ACC112 (cell line): ENCODE measurements around the gene CYS1.
A peak's percentile ranks its signal among the peaks of the same experiment; 100 is the strongest.

Experiments
- H2AFZ ChIP-seq: fragments of 200-600 bp; sonication (generic); one replicate; pipeline ENCODE4 v1.6.0; 2017; ENCODE audit warnings: antibody characterized with exemption, low read length; ENCODE audit not compliant: unreplicated experiment
- H3K27ac ChIP-seq: fragments of 200-600 bp; sonication (generic); 2 replicates; pipeline ENCODE4 v1.5.1; 2014; ENCODE audit warnings: low read depth, mild to moderate bottlenecking, antibody characterized with exemption, low read length, moderate library complexity
- H3K27me3 ChIP-seq: fragments of 200-600 bp; sonication (generic); 2 replicates; pipeline ENCODE4 v1.6.1; 2014; ENCODE audit warnings: mild to moderate bottlenecking, antibody characterized with exemption, low read length, moderate library complexity, mixed read lengths; ENCODE audit not compliant: insufficient read depth
- H3K36me3 ChIP-seq: fragments of 200-600 bp; sonication (generic); 2 replicates; pipeline ENCODE4 v1.6.1; 2016; ENCODE audit warnings: mild to moderate bottlenecking, antibody characterized with exemption, low read length, moderate library complexity, mixed read lengths; ENCODE audit not compliant: insufficient read depth
- H3K4me1 ChIP-seq: fragments of 200-600 bp; sonication (generic); one replicate; pipeline ENCODE4 v1.6.1; 2016; ENCODE audit warnings: low read length, mixed read lengths; ENCODE audit not compliant: insufficient read depth, unreplicated experiment, control insufficient read depth
- H3K4me3 ChIP-seq: fragments of 200-600 bp; sonication (generic); 2 replicates; pipeline ENCODE4 v1.5.1; 2014; ENCODE audit warnings: mild to moderate bottlenecking, low read depth, low read length
- H3K79me2 ChIP-seq: fragments of 200-600 bp; sonication (generic); one replicate; pipeline ENCODE4 v1.6.0; 2016; ENCODE audit warnings: low read length; ENCODE audit not compliant: control insufficient read depth, unreplicated experiment, insufficient read depth

The CYS1 gene

GRCh38 chr2:10079870-10080535, at the start of gene CYS1:
CYS1 (minus strand) TSS chr2:10080411; CDS start chr2:10080223, 188 bp downstream.
- Histone ChIP-seq H3K4me1 (no peaks in the 10 kb centered on the region), H2AFZ (peak within 1 kb of the TSS; percentile 91), H3K27ac (no peak within 1 kb of the TSS), H3K27me3 (peaks cover 75% of the 10 kb centered on the region), H3K4me3 (peak within 1 kb of the TSS; percentile 78), H3K36me3 (no peaks in the 10 kb centered on the region), H3K79me2 (no peaks in the 10 kb centered on the region)

- Histone ChIP-seq H2AFZ (no peak overlapping the region), H3K27ac (no peak overlapping the region), H3K27me3 (no peaks in the 10 kb centered on the region), H3K4me3 (no peak overlapping the region), H3K79me2 (peaks cover 39% of the 10 kb centered on the region), H3K4me1 (peaks cover 34% of the 10 kb centered on the region), H3K36me3 (peaks cover 34% of the 10 kb centered on the region)
These were observed 49.3 kb upstream of the CYS1 start for GRCh38 chr2:10129490-10129889.

- H3K79me2 ChIP-seq: peaks cover 46% of the 10 kb centered on the region
- H3K4me3 ChIP-seq: no peak overlapping the region
- H2AFZ ChIP-seq: no peak overlapping the region
- peaks cover 37% of the 10 kb centered on the region for H3K4me1 ChIP-seq
- H3K27me3 ChIP-seq: no peaks in the 10 kb centered on the region
- H3K36me3 ChIP-seq: peaks cover 34% of the 10 kb centered on the region
- H3K27ac ChIP-seq: no peak overlapping the region
These were observed 48.2 kb upstream of the CYS1 start for GRCh38 chr2:10128420-10128819.

DNA sequence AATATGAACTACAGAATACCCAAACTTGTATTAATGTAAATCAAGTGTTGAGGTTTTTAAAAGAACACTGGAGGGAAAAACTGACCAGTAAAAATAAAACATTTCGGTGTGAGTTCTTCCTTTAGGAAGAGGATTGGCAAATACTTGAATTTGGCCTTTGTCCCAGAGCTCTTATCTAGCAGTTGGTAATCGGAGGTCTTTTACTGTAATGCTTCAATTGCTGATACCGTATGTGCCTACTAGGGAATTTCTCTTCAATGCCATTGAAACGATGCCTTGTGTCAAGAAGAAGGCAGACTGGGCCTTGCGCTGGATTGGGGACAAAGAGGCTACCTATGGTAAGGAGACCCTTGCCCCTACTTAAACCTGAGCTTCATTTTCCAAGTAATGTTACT, 46.4 kb upstream of the CYS1 start:
- H3K27ac ChIP-seq: 0 out of 2 replicates have a peak overlapping the region, but pooled peaks have one; percentile 10
- H3K4me1 ChIP-seq: peaks cover 38% of the 10 kb centered on the region
- peaks cover 59% of the 10 kb centered on the region for H3K79me2 ChIP-seq
- H3K4me3 ChIP-seq: no peak overlapping the region
- no peaks in the 10 kb centered on the region for H3K27me3 ChIP-seq
- peaks cover 26% of the 10 kb centered on the region for H3K36me3 ChIP-seq
- H2AFZ ChIP-seq: no peak overlapping the region

GRCh38 chr2:10125842-10126631, 45.8 kb upstream of the CYS1 start:
- Histone ChIP-seq H3K27me3 (no peaks in the 10 kb centered on the region), H3K36me3 (peaks cover 25% of the 10 kb centered on the region), H3K4me3 (peak overlapping the region; percentile 47), H3K4me1 (peaks cover 42% of the 10 kb centered on the region), H3K27ac (0 out of 2 replicates have a peak overlapping the region, but pooled peaks have one; percentile 10), H3K79me2 (peaks cover 64% of the 10 kb centered on the region), H2AFZ (no peak overlapping the region)

GRCh38 chr2:10124538-10125045, 44.4 kb upstream of the CYS1 start:
- peaks cover 42% of the 10 kb centered on the region for H3K4me1 ChIP-seq
- peaks cover 24% of the 10 kb centered on the region for H3K36me3 ChIP-seq
- H3K27ac ChIP-seq: peak overlapping the region; percentile 89
- peaks cover 67% of the 10 kb centered on the region for H3K79me2 ChIP-seq
- peak overlapping the region; percentile 47 for H2AFZ ChIP-seq
- H3K4me3 ChIP-seq: peak overlapping the region; percentile 93
- no peaks in the 10 kb centered on the region for H3K27me3 ChIP-seq

DNA sequence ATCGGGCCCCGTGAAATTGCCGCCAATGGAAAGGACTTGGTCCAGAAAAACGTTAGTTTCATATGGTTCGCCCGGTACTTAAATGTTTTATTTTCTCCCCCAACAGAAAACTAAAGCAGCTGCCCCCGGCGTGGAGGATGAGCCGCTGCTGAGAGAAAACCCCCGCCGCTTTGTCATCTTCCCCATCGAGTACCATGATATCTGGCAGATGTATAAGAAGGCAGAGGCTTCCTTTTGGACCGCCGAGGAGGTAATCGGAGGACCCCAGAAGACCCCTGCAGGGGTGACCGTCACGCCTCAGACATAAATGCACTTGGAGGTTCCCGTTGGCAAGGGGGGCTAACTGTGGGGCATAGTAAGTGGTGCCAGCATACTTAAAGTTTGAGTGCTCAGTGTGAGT, 43.1 kb upstream of the CYS1 start:
- Histone ChIP-seq H3K79me2 (peaks cover 54% of the 10 kb centered on the region), H3K4me3 (peak overlapping the region; percentile 93), H2AFZ (no peak overlapping the region), H3K27me3 (no peaks in the 10 kb centered on the region), H3K27ac (peak overlapping the region; percentile 89), H3K4me1 (peaks cover 29% of the 10 kb centered on the region), H3K36me3 (peaks cover 11% of the 10 kb centered on the region)

DNA sequence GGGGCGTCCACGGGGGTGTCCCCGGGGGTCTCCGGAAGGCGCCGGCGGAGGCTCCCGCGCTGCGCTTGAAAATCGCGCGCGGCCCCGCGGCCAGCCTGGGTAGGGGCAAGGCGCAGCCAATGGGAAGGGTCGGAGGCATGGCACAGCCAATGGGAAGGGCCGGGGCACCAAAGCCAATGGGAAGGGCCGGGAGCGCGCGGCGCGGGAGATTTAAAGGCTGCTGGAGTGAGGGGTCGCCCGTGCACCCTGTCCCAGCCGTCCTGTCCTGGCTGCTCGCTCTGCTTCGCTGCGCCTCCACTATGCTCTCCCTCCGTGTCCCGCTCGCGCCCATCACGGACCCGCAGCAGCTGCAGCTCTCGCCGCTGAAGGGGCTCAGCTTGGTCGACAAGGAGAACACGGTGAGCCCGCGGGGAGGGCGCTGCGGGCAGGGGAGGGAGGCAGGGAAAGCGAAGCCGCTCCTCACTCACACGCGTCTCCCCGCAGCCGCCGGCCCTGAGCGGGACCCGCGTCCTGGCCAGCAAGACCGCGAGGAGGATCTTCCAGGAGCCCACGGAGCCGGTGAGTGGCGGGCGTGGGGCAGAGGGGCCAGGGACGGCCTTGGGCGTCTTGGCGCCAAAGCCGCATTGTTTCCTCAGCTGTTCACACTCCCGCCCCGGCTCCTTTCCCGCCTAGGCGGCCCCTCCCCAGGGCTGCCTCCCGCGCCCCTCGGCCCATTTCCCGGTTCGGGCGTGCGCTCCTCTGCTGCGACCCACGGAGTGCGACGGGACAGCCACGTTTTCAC, 42.5 kb upstream of the CYS1 start, which contains the start of gene RRM2:
Gene RRM2, plus strand, starts transcription at position 240 of the 781 bp plus-strand sequence. Its CDS starts 60 bp downstream, at position 300.
- H3K27me3 ChIP-seq: no peaks in the 10 kb centered on the region
- H3K36me3 ChIP-seq: peaks cover 9% of the 10 kb centered on the region; the same call in 1 of the 2 replicates
- H3K27ac ChIP-seq: peak within 1 kb of the TSS; percentile 89
- H2AFZ ChIP-seq: peak within 1 kb of the TSS; percentile 55
- peak within 1 kb of the TSS; percentile 93 for H3K4me3 ChIP-seq
- peaks cover 29% of the 10 kb centered on the region for H3K4me1 ChIP-seq
- H3K79me2 ChIP-seq: peaks cover 54% of the 10 kb centered on the region

GRCh38 chr2:10120877-10121574, 40.8 kb upstream of the CYS1 start:
- H3K36me3 ChIP-seq: no peaks in the 10 kb centered on the region
- H3K27ac ChIP-seq: peak overlapping the region; percentile 87
- H3K79me2 ChIP-seq: peaks cover 43% of the 10 kb centered on the region
- no peak overlapping the region for H2AFZ ChIP-seq
- H3K27me3 ChIP-seq: no peaks in the 10 kb centered on the region
- peak overlapping the region; percentile 93 for H3K4me3 ChIP-seq
- H3K4me1 ChIP-seq: peaks cover 21% of the 10 kb centered on the region
